Glutamatergic neuron (in vitro differentiated cells): ENCODE measurements around the gene ARTN. TPM values are rescaled to one million over a fixed set of nuclear protein-coding genes. Genes with fewer than 3 reads are reported as not detected.

Source experiments
- DNase-seq: peaks from one replicate; pipeline ENCODE4 v3.0.0; 2022
- H3K27ac Mint-ChIP-seq: one replicate; pipeline ENCODE4 v1.8.0; 2020; ENCODE audit warnings: mild to moderate bottlenecking, mixed read lengths, inconsistent platforms; ENCODE audit not compliant: unreplicated experiment
- H3K27me3 Mint-ChIP-seq: one replicate; pipeline ENCODE4 v1.8.0; 2020; ENCODE audit warnings: mild to moderate bottlenecking, moderate library complexity, mixed read lengths, inconsistent platforms; ENCODE audit not compliant: unreplicated experiment
- H3K36me3 Mint-ChIP-seq: one replicate; pipeline ENCODE4 v1.8.0; 2020; ENCODE audit warnings: mild to moderate bottlenecking, mixed read lengths, inconsistent platforms; ENCODE audit not compliant: unreplicated experiment
- H3K4me1 Mint-ChIP-seq: one replicate; pipeline ENCODE4 v1.8.0; 2020; ENCODE audit warnings: mild to moderate bottlenecking, low read depth, mixed read lengths, inconsistent platforms; ENCODE audit not compliant: unreplicated experiment
- H3K4me3 Mint-ChIP-seq: one replicate; pipeline ENCODE4 v1.8.0; 2020; ENCODE audit warnings: mild to moderate bottlenecking, mixed read lengths, inconsistent platforms; ENCODE audit not compliant: unreplicated experiment
- H3K9me3 Mint-ChIP-seq: one replicate; pipeline ENCODE4 v1.8.0; 2020; ENCODE audit warnings: mild to moderate bottlenecking, moderate library complexity, mixed read lengths, inconsistent platforms; ENCODE audit not compliant: unreplicated experiment
- total RNA-seq: library from RNA; stranded (reverse); fragmentation: NEBNext Ultra II Directional; extraction: Animal tissue kit (Norgen Biotek cat#: 25700); gene quantifications from one replicate; pipeline ENCODE4 v1.2.1, GENCODE V29; 2021; ENCODE audit not compliant: unreplicated experiment
- TF ChIP-seq, protein P1 (sequence below): fragments of 200-600 bp; sonication (generic); IDR thresholded peaks from one replicate; pipeline ENCODE4 v1.5.0; 2021; ENCODE audit not compliant: partially characterized antibody, unreplicated experiment

ARTN gene
- total RNA-seq, 1 donor from 2014 or later: not detected

DNA sequence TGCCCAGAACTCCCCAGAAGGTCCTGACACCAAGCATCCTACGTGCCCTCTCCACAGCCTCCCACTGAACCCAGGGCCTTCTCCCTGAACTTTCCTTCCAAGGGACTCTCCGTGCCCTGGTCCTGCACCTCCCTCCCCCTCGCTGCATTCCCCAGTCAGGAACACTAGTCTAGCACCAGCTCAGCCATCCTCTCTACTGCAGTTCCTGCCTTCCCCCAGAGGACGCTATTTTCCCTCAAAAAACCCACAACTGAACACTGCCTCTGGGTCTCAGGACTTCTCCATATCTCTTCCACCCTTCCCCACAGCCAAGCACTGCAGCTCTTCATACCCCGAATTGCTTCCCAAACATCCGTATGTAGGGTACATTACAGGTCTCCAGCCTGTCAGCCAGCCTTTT, 12.6 kb upstream of the ARTN start:
- H3K27me3 Mint-ChIP-seq: peaks cover 5% of the 10 kb centered on the region
- H3K9me3 Mint-ChIP-seq: peaks cover 7% of the 10 kb centered on the region
- peaks cover 4% of the 10 kb centered on the region for H3K36me3 Mint-ChIP-seq
- TF ChIP-seq, protein P1, sequence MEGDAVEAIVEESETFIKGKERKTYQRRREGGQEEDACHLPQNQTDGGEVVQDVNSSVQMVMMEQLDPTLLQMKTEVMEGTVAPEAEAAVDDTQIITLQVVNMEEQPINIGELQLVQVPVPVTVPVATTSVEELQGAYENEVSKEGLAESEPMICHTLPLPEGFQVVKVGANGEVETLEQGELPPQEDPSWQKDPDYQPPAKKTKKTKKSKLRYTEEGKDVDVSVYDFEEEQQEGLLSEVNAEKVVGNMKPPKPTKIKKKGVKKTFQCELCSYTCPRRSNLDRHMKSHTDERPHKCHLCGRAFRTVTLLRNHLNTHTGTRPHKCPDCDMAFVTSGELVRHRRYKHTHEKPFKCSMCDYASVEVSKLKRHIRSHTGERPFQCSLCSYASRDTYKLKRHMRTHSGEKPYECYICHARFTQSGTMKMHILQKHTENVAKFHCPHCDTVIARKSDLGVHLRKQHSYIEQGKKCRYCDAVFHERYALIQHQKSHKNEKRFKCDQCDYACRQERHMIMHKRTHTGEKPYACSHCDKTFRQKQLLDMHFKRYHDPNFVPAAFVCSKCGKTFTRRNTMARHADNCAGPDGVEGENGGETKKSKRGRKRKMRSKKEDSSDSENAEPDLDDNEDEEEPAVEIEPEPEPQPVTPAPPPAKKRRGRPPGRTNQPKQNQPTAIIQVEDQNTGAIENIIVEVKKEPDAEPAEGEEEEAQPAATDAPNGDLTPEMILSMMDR: no peak
- no peak overlapping the region for H3K4me3 Mint-ChIP-seq
- DNase-seq: no peak
- no peak overlapping the region for H3K27ac Mint-ChIP-seq
- no peaks in the 10 kb centered on the region for H3K4me1 Mint-ChIP-seq

DNA sequence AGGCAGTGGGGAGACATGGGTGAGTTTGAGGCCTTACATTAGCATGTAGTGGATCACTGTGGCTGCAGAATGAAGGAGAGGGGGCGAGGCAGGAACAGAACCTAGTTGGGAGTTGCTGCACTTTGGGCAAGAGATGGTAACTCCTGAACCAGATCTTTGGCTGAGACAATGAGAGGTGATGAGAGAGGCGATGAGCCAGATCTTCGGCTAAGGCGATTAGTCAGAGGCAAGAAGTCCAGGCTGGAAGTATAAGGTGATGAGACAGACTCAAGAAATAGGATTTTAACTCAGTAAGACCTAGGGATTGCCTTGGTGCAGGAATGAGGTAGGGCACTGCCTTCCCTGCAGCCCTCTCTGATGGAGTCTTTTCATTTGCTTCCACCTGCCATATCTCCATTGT, 9.1 kb upstream of the ARTN start:
- no peak overlapping the region for H3K27ac Mint-ChIP-seq
- peaks cover 7% of the 10 kb centered on the region for H3K9me3 Mint-ChIP-seq
- H3K4me3 Mint-ChIP-seq: no peak overlapping the region
- TF ChIP-seq, protein P1: no peak
- peaks cover 5% of the 10 kb centered on the region for H3K27me3 Mint-ChIP-seq
- no peaks in the 10 kb centered on the region for H3K4me1 Mint-ChIP-seq
- DNase-seq: no peak
- peaks cover 4% of the 10 kb centered on the region for H3K36me3 Mint-ChIP-seq

DNA sequence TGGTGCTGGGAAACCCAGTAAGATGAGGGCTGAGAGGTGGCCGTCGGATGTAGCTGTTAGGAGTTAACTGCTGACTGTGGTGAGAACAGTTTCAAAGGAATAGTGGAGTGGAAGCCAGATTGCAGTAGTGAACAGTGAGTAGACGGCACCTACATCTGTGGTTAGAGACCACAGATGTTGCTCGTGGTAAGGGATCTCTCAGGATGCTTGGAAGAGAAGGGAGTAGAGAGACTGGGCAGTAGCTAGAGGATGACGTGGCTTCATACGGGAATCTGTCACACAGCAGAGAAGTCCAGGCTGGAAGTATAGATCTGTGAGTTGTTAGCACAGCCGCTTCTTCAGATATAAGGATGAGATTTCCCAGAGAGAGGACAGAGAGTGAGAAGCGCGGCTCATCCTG, 7.8 kb upstream of the ARTN start:
- TF ChIP-seq, protein P1: no peak
- H3K27me3 Mint-ChIP-seq: peaks cover 5% of the 10 kb centered on the region
- H3K27ac Mint-ChIP-seq: no peak overlapping the region
- H3K4me1 Mint-ChIP-seq: no peaks in the 10 kb centered on the region
- no peak for DNase-seq
- H3K9me3 Mint-ChIP-seq: peaks cover 7% of the 10 kb centered on the region
- peaks cover 4% of the 10 kb centered on the region for H3K36me3 Mint-ChIP-seq
- no peak overlapping the region for H3K4me3 Mint-ChIP-seq

DNA sequence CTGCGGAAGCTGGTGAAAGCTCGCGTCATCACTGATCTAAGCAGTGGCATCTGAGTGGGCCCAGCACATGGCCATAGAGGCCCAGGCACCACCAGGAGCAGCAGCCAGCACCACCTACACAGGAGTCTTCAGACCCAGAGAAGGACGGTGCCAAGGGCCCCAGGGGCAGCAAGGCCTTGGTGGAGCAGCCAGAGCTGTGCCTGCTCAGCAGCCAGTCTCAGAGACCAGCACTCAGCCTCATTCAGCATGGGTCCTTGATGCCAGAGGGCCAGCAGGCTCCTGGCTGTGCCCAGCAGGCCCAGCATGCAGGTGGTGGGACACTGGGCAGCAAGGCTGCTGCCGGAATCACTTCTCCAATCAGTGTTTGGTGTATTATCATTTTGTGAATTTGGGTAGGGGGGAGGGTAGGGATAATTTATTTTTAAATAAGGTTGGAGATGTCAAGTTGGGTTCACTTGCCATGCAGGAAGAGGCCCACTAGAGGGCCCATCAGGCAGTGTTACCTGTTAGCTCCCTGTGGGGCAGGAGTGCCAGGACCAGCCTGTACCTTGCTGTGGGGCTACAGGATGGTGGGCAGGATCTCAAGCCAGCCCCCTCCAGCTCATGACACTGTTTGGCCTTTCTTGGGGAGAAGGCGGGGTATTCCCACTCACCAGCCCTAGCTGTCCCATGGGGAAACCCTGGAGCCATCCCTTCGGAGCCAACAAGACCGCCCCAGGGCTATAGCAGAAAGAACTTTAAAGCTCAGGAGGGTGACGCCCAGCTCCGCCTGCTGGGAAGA, 3.2 kb upstream of the ARTN start:
- peaks cover 12% of the 10 kb centered on the region for H3K4me1 Mint-ChIP-seq
- H3K27me3 Mint-ChIP-seq: peaks cover 9% of the 10 kb centered on the region
- DNase-seq: no peak

DNA sequence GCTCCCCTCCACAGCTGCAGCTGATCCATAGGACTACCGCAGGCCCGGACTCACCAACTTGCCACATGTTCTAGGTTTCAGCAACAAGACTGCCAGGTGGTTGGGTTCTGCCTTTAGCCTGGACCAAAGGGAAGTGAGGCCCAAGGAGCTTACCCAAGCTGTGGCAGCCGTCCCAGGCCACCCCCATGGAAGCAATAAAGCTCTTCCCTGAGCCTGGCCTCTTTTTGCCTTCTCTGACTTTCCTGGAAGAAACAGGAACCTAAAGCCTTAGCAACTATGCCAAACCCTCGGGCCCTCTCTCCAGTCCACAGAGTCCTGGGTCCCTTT, 2.7 kb upstream of the ARTN start:
- peaks cover 11% of the 10 kb centered on the region for H3K27me3 Mint-ChIP-seq
- TF ChIP-seq, protein P1: no peak
- peaks cover 7% of the 10 kb centered on the region for H3K36me3 Mint-ChIP-seq
- H3K4me1 Mint-ChIP-seq: peaks cover 12% of the 10 kb centered on the region
- no peak for DNase-seq
- H3K4me3 Mint-ChIP-seq: no peak overlapping the region
- no peak overlapping the region for H3K27ac Mint-ChIP-seq
- peaks cover 6% of the 10 kb centered on the region for H3K9me3 Mint-ChIP-seq

More for the DNA sequence above, 3.2 kb upstream of the ARTN start:
- H3K4me3 Mint-ChIP-seq: no peak overlapping the region
- peaks cover 8% of the 10 kb centered on the region for H3K9me3 Mint-ChIP-seq
- TF ChIP-seq, protein P1: peak; percentile 27
- no peak overlapping the region for H3K27ac Mint-ChIP-seq
- H3K36me3 Mint-ChIP-seq: peaks cover 7% of the 10 kb centered on the region
